ENCODE data around the gene NAP1L4. TPM values are rescaled to one million over a fixed set of nuclear protein-coding genes. Genes with fewer than 3 reads are reported as not detected.
A peak's percentile ranks its signal among the peaks of the same experiment; 100 is the strongest.

NAP1L4 gene
- total RNA-seq, 1 donor from 2014 or later = 109 TPM

DNA sequence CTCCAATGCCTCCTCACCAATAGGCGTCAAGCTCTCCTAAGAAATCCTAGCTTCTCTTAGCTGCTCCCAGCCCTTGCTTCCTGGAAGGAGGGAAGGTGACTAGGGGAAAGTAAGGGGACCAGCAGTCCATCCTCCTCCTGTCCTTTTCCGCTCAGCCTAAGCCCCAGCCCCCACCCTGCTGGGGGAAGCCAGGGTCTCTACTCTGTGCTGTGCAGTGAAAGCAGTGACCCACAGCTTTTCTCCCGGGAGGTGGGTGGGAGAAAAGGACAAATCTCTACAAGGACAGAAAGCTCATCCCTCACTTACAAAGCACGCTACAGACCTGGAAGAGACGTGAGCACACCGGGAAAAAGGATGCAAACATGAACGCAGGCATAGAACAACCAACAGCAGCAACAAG is 32.0 kb downstream of the NAP1L4 start:
- TF ChIP-seq, protein P1, sequence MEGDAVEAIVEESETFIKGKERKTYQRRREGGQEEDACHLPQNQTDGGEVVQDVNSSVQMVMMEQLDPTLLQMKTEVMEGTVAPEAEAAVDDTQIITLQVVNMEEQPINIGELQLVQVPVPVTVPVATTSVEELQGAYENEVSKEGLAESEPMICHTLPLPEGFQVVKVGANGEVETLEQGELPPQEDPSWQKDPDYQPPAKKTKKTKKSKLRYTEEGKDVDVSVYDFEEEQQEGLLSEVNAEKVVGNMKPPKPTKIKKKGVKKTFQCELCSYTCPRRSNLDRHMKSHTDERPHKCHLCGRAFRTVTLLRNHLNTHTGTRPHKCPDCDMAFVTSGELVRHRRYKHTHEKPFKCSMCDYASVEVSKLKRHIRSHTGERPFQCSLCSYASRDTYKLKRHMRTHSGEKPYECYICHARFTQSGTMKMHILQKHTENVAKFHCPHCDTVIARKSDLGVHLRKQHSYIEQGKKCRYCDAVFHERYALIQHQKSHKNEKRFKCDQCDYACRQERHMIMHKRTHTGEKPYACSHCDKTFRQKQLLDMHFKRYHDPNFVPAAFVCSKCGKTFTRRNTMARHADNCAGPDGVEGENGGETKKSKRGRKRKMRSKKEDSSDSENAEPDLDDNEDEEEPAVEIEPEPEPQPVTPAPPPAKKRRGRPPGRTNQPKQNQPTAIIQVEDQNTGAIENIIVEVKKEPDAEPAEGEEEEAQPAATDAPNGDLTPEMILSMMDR (IDR thresholded peaks at IDR 0.05; ENCODE audit: insufficient read depth, low read length, poor library complexity, severe bottlenecking) = no peak
- DNase-seq (ENCODE audit: low read depth) = no peak
- no peaks in the 10 kb centered on the region for H3K27me3 ChIP-seq (ENCODE audit: control insufficient read depth, insufficient read depth, low read length)
- H3K4me3 ChIP-seq (ENCODE audit: low read depth, low read length) = no peak overlapping the region
- H3K36me3 ChIP-seq (ENCODE audit: control insufficient read depth, insufficient read depth, low read length) = peaks cover 8% of the 10 kb centered on the region

DNA sequence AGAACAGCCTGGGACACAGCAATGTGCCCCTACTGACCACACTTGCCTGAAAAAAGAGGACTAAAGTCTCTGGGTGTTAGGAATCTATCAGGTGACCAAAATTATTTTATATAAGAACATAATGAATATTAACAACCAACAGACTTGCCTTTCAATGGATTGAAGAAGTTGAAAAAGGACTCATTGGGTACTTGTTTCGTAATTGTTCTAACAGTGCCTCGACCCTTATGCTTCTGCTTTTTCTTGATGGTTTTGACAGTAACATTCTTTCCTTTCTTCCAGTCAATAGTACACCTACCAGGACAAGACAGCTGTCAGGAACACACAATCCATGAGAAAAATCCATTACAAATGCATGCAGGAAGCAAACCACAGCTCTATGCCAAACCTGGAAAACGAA is 33.9 kb downstream of the NAP1L4 start:
- peaks cover 3% of the 10 kb centered on the region for H3K36me3 ChIP-seq (ENCODE audit: control insufficient read depth, insufficient read depth, low read length)
- H3K4me3 ChIP-seq (ENCODE audit: low read depth, low read length) = no peak overlapping the region
- TF ChIP-seq, protein P1 (IDR thresholded peaks at IDR 0.05; ENCODE audit: insufficient read depth, low read length, poor library complexity, severe bottlenecking) = no peak
- no peak for DNase-seq (ENCODE audit: low read depth)
- H3K27me3 ChIP-seq (ENCODE audit: control insufficient read depth, insufficient read depth, low read length) = no peaks in the 10 kb centered on the region

DNA sequence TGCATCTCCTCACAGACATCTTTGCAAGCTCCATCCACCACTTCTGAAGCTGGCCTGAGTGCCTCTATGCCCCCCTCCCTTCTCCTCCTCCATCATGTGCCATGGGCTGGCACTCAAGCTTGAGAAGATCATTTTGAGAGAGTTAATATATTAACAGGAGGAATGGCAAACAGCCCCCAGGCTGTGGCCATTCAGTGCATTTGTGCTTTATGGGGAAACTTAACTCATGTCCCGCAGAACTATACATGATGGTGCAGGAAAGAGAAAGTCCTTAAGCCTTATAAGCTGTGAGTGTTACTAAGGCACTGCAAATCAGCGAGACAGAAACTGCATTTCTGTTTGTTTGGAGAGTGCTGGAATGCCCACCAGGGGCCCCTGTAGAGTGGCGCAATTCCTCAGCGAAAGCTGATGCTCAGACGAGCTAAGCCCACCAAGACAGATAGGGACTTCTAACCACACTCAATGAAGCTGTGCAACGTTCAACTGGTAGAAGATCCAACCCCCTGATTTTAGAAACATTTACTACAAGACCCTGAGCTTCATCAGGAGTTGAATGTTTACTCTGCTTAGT is 36.1 kb downstream of the NAP1L4 start:
- no peak for DNase-seq (ENCODE audit: low read depth)
- no peak overlapping the region for H3K4me3 ChIP-seq (ENCODE audit: low read depth, low read length)
- no peaks in the 10 kb centered on the region for H3K27me3 ChIP-seq (ENCODE audit: control insufficient read depth, insufficient read depth, low read length)
- TF ChIP-seq, protein P1 (IDR thresholded peaks at IDR 0.05; ENCODE audit: insufficient read depth, low read length, poor library complexity, severe bottlenecking) = peak; percentile 27
- H3K36me3 ChIP-seq (ENCODE audit: control insufficient read depth, insufficient read depth, low read length) = no peaks in the 10 kb centered on the region

DNA sequence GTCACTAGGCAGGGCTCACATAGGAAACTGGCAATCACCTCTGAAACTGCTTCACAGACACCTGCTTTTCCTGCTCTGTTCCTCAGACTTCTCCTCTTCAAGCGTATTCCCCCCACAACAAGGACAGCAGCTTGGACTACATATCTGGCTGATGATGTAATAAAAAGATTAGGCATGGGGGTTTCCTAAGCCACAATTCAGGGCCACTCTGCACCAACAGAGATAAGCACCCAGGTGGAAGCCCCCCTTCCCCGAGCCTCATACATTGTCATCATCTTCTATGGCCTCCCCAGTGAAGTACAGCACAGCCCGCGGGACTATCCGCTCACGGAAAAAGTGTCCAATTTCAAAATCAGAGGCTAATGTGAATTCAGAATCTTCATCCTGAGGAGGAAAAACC is 37.9 kb downstream of the NAP1L4 start:
- DNase-seq (ENCODE audit: low read depth) = no peak
- TF ChIP-seq, protein P1 (IDR thresholded peaks at IDR 0.05; ENCODE audit: insufficient read depth, low read length, poor library complexity, severe bottlenecking) = no peak
- H3K36me3 ChIP-seq (ENCODE audit: control insufficient read depth, insufficient read depth, low read length) = no peaks in the 10 kb centered on the region
- no peaks in the 10 kb centered on the region for H3K27me3 ChIP-seq (ENCODE audit: control insufficient read depth, insufficient read depth, low read length)
- H3K4me3 ChIP-seq (ENCODE audit: low read depth, low read length) = no peak overlapping the region

DNA sequence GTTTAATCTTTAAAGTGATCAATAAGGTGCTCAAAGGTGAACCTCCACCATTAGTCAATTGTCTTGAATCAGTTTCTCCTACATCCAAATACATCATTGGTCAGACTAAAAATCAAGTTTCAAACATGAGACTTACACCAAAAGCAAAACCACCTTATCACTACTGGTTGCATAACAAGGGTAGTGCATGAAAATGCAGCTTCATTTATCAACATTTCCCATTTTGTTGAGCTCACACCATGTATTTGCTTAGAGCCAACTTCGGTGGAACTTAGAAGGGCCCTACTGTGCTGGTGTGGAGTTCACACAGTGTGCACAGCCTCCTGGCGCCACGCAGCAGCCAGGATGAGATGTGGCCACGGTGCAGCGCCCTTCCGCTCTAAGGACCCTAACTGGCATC is 39.8 kb downstream of the NAP1L4 start:
- DNase-seq (ENCODE audit: low read depth) = no peak
- Histone ChIP-seq H3K4me3 (ENCODE audit: low read depth, low read length) (no peak overlapping the region), H3K27me3 (ENCODE audit: control insufficient read depth, insufficient read depth, low read length) (no peaks in the 10 kb centered on the region), H3K36me3 (ENCODE audit: control insufficient read depth, insufficient read depth, low read length) (no peaks in the 10 kb centered on the region)
- TF ChIP-seq, protein P1 (IDR thresholded peaks at IDR 0.05; ENCODE audit: insufficient read depth, low read length, poor library complexity, severe bottlenecking) = no peak

Measured in kidney epithelial cell (primary cell).